ENCODE results near the gene SYCP1. TPM values are rescaled to one million over a fixed set of nuclear protein-coding genes. Genes with fewer than 3 reads are reported as not detected.

The SYCP1 gene
- total and polyA plus RNA-seq, 10 of the 15 experiments (the other 5 are each of a cell fraction or from before 2014, with no cell fraction given) = not detected

DNA sequence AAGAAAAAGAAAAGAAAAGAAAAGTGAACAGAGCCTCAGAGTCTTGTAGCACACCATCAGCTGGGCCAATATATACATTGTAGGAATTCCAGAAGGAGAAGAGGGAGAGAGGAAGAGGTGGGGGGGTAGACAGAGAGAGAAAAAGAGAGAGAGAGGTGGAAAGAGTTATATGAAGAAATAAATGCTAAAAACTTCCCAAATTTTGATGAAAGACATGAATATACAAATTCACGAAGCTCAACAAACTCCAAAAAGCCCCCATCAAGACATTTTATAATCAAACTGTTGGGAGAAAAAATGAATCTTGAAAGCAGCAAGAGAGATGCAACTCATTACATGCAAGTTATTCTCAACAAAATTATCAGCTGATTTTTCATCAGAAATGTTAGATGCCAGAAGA lies 133.4 kb downstream of the SYCP1 start:
- DNase-seq (ENCODE audit: low read depth, low spot score) = no peak
- no peak overlapping the region for H2AFZ ChIP-seq (ENCODE audit: control insufficient read depth, low read depth, low read length)
- no TSS peak for BruUV-seq (replicated peaks)
- no peaks in the 10 kb centered on the region for H3K4me1 ChIP-seq (ENCODE audit: control insufficient read depth, insufficient read depth, low read length)
- no peak overlapping the region for H3K27ac ChIP-seq (ENCODE audit: control insufficient read depth, insufficient read depth)
- no peaks in the 10 kb centered on the region for H3K79me2 ChIP-seq (ENCODE audit: control insufficient read depth, insufficient read depth, low read length)
- 0% methylated on average over 1 of the region's 1 CpG for WGBS (ENCODE audit: insufficient coverage, insufficient replicate concordance, low lambda C conversion rate, missing lambda C conversion rate)
- H3K9me3 ChIP-seq (replicated peaks; ENCODE audit: control insufficient read depth, insufficient read depth, low read length) = no peaks in the 10 kb centered on the region
- intact Hi-C loops (cut with micrococcal nuclease; ENCODE audit: unreplicated experiment) (no loop called here), in situ Hi-C loops (cut with MboI) (no loop called here)
- POLR2A ChIA-PET = interaction anchor here (0.7 kb wide), 1 partner anchor 996 kb away, joined by 3 read pairs; no protein-coding TSS in a partner anchor
- SMC1A ChIA-PET (ENCODE audit: uncharacterized antibody, unreplicated experiment) = interaction anchor here (0.5 to 0.8 kb wide), 2 partner anchors 65 to 160 kb away, joined by 3 to 4 read pairs; no protein-coding TSS in a partner anchor
- RAD21 ChIA-PET (ENCODE audit: unreplicated experiment) = no interaction called here
- H3K4me2 ChIP-seq (ENCODE audit: control insufficient read depth, insufficient read depth) = no peak overlapping the region
- no peak for FAIRE-seq
- no peak overlapping the region for H3K4me3 ChIP-seq
- H3K36me3 ChIP-seq (ENCODE audit: control insufficient read depth in 2 of 2, insufficient read depth in 2 of 2, low read length in 1 of 2) = no peaks in the 10 kb centered on the region
- H3K27me3 ChIP-seq (replicated peaks in 1 of 2; ENCODE audit: control insufficient read depth in 2 of 2, insufficient read depth in 2 of 2, low read length in 1 of 2) = no peaks in the 10 kb centered on the region
- H3K9ac ChIP-seq (ENCODE audit: control insufficient read depth, insufficient read depth, low read length) = no peak overlapping the region
- CTCF ChIA-PET = interaction anchor here (0.7 to 1.5 kb wide), 3 partner anchors 11 to 65 kb away, joined by 3 to 4 read pairs (median 3); no protein-coding TSS in a partner anchor
- ATAC-seq = no peak
- H4K20me1 ChIP-seq (ENCODE audit: control insufficient read depth, insufficient read depth) = no peaks in the 10 kb centered on the region
- no peak for TF ChIP-seq JUND (IDR thresholded peaks at IDR 0.05; ENCODE audit: low read depth, low read length)
- TF ChIP-seq MTA3 (IDR thresholded peaks at IDR 0.05; ENCODE audit: borderline replicate concordance, low read length) = no peak
- no peak for TF ChIP-seq PAX5 (IDR thresholded peaks at IDR 0.05; ENCODE audit: borderline replicate concordance, low read depth, low read length)
- TF ChIP-seq, protein P1, sequence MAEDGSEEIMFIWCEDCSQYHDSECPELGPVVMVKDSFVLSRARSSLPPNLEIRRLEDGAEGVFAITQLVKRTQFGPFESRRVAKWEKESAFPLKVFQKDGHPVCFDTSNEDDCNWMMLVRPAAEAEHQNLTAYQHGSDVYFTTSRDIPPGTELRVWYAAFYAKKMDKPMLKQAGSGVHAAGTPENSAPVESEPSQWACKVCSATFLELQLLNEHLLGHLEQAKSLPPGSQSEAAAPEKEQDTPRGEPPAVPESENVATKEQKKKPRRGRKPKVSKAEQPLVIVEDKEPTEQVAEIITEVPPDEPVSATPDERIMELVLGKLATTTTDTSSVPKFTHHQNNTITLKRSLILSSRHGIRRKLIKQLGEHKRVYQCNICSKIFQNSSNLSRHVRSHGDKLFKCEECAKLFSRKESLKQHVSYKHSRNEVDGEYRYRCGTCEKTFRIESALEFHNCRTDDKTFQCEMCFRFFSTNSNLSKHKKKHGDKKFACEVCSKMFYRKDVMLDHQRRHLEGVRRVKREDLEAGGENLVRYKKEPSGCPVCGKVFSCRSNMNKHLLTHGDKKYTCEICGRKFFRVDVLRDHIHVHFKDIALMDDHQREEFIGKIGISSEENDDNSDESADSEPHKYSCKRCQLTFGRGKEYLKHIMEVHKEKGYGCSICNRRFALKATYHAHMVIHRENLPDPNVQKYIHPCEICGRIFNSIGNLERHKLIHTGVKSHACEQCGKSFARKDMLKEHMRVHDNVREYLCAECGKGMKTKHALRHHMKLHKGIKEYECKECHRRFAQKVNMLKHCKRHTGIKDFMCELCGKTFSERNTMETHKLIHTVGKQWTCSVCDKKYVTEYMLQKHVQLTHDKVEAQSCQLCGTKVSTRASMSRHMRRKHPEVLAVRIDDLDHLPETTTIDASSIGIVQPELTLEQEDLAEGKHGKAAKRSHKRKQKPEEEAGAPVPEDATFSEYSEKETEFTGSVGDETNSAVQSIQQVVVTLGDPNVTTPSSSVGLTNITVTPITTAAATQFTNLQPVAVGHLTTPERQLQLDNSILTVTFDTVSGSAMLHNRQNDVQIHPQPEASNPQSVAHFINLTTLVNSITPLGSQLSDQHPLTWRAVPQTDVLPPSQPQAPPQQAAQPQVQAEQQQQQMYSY (CRISPR knock-in tag; IDR thresholded peaks at IDR 0.05) = no peak
- TF ChIP-seq TCF7 (IDR thresholded peaks at IDR 0.05; ENCODE audit: borderline replicate concordance) = no peak
- no peak for TF ChIP-seq FOXK2 (IDR thresholded peaks at IDR 0.05)
- TF ChIP-seq KLF5 (IDR thresholded peaks at IDR 0.05; ENCODE audit: partially characterized antibody) = no peak
- TF ChIP-seq IKZF1 (conservative IDR thresholded peaks at IDR 0.05) = no peak
- TF ChIP-seq MYB (IDR thresholded peaks at IDR 0.05; ENCODE audit: borderline replicate concordance, low read depth, low read length) = no peak
- no peak for TF ChIP-seq TARDBP (IDR thresholded peaks at IDR 0.05; ENCODE audit: borderline replicate concordance)
- no peak for TF ChIP-seq NR2C1 (IDR thresholded peaks at IDR 0.05)
- no peak for TF ChIP-seq CBX5 (IDR thresholded peaks at IDR 0.05; ENCODE audit: low read depth)
- TF ChIP-seq ATF3 (IDR thresholded peaks at IDR 0.05; ENCODE audit: borderline replicate concordance, extremely low read depth, low read depth, low read length) = no peak
- no peak for TF ChIP-seq ZBTB4 (CRISPR knock-in tag; IDR thresholded peaks at IDR 0.05)
- no peak for TF ChIP-seq SUPT20H (IDR thresholded peaks at IDR 0.05; ENCODE audit: borderline replicate concordance, control insufficient read depth, low read depth, low read length)
- TF ChIP-seq JUNB (IDR thresholded peaks at IDR 0.05) = no peak
- TF ChIP-seq FOXM1 (IDR thresholded peaks at IDR 0.05; ENCODE audit: low read depth, low read length) = no peak
- TF ChIP-seq, protein P2, sequence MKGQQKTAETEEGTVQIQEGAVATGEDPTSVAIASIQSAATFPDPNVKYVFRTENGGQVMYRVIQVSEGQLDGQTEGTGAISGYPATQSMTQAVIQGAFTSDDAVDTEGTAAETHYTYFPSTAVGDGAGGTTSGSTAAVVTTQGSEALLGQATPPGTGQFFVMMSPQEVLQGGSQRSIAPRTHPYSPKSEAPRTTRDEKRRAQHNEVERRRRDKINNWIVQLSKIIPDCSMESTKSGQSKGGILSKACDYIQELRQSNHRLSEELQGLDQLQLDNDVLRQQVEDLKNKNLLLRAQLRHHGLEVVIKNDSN (IDR thresholded peaks at IDR 0.05; ENCODE audit: borderline replicate concordance, extremely low read length, insufficient read depth, low read depth, low read length) = no peak
